Neural cell (in vitro differentiated cells): ENCODE results near the gene IFI44.

ENCODE experiments used
- CTCF ChIP-seq: fragments of 450-650 bp; IDR thresholded peaks from 2 replicates; pipeline ENCODE4 v1.5.1; 2014; ENCODE audit warnings: antibody characterized with exemption, mild to moderate bottlenecking, moderate library complexity; ENCODE audit not compliant: poor library complexity, severe bottlenecking
- POLR2AphosphoS5 ChIP-seq: IDR thresholded peaks from 2 replicates; pipeline ENCODE4 v1.6.1; 2012

- no peak for TF ChIP-seq POLR2AphosphoS5
- TF ChIP-seq CTCF, result no peak
Observed at GRCh38 chr1:78712467-78713051, 62.9 kb downstream of the IFI44 start.
